Fibroblast of skin of scalp (primary cell): ENCODE measurements around the gene ANKLE2.

Source experiments
- DNase-seq: peaks from one replicate; pipeline ENCODE4 v3.0.0-alpha.2; 2013

Gene ANKLE2

DNA sequence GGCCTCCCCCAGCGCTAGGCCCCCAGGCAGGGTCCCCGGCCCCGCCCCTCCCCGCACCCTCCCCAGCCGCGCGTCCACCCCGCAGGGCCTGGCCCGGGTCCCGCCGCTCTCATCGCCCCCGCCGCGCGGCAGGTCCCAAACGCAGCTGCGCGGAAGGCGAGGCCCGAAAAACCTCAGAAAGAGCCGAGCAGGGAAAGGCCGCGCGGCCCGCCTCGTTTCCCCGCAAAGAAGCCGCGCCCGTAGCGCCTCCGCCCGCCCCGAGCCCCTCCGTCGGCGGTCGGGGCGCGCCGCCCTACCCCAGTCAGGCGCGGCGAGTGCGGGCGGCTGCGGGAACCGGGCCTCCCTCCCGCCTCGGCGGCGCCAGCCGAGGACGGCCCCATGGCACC is 74.8 kb downstream of the ANKLE2 start:
- peak; percentile 12 for DNase-seq

DNA sequence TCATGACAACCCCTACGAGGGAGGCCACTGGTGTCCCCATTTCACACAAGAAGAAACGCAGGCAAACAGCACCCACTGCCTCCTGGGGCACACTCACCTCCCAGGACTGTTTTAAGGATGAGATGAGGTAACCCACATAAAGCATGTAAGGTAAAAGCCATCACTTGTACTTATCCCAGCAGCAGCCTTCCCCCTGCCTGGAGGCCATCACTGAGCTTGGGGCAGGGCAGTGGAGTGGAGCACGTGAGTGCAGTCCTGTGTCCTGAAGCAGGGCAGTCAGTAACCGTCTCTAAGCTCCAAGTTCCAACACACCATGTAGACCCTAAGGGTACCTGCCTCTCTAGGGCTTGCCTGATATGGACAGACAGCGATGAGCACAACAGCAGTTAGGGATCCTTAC is 76.2 kb downstream of the ANKLE2 start:
- DNase-seq, result no peak

DNA sequence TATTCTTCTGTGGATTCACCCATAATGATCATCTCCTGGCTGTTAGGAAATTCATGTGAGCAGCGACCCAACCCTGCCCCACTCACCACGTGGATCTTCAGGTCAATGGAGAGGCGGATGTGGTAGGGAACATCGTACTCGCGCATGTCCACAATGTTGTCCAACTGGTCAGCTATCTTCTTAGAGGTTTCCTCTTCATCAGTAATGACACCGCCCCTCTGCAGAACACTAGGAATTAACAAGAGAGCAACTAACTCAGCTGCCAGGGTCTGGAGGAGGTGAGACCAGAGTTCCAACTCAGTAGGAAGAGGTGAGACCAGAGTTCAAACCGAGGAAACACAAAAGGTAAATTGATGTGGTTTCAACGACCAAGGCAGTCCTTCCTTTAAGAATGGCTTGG is 84.1 kb downstream of the ANKLE2 start:
- no peak for DNase-seq

DNA sequence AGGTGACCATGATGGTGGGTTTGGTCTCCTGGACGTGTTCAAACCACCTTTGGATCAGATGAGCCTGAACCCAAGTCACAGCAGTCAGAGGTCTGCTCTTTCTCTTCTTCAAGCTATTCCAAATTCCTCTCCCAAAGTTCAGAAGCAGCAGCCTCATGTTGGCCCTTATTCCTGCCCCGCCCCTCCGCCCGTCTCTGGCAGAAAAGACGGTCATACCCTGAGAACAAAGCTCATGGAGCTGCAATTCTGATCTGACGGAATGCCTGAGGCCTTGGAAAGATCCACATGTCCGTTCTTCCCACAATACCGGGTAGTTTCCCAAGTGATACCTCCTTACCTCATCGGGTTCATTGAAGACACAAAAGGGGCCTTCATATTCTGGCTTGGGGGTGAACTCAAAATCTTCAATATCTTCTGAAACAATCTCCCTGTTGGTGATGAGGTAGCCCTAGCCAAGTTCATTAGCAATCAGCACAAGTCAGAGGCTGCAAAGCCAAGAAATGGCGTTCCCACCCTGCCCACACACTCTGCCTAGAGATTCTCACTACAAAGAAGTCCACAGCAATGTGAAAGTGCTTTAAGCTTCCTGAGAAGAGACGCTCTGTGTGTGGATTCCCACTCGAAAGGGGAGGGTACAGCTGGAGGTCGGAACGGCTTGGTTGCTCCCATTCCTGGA is 85.7 kb downstream of the ANKLE2 start:
- no peak for DNase-seq
